IPS DF 19.7 (cell line): Measurements from ENCODE around the gene DEFB132.

Experiments used
- DNase-seq: peaks from one replicate; pipeline ENCODE4 v3.0.0-alpha.2; 2013; ENCODE audit warnings: low read depth, low spot score

The DEFB132 gene

DNA sequence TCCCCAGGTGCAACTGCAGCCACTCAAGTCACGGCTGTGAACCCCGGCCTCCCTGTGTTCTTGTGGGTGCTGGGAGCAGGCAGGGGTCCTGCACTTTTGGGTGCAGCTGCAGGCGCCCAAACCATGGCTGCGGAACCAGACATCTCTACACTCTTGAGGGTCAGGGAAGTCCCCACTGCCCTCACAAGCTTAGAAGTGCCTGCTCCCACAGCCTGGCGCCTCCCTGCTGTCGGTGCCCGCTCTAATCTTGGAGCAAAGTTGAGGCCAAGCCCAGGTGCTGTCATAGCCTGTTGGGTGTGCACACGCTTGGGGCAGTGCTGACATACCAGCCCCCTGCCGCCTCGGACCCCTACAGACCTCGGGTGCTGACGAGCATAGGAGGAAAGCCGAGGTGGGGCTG is 6.2 kb downstream of the DEFB132 start:
- DNase-seq, result no peak

DNA sequence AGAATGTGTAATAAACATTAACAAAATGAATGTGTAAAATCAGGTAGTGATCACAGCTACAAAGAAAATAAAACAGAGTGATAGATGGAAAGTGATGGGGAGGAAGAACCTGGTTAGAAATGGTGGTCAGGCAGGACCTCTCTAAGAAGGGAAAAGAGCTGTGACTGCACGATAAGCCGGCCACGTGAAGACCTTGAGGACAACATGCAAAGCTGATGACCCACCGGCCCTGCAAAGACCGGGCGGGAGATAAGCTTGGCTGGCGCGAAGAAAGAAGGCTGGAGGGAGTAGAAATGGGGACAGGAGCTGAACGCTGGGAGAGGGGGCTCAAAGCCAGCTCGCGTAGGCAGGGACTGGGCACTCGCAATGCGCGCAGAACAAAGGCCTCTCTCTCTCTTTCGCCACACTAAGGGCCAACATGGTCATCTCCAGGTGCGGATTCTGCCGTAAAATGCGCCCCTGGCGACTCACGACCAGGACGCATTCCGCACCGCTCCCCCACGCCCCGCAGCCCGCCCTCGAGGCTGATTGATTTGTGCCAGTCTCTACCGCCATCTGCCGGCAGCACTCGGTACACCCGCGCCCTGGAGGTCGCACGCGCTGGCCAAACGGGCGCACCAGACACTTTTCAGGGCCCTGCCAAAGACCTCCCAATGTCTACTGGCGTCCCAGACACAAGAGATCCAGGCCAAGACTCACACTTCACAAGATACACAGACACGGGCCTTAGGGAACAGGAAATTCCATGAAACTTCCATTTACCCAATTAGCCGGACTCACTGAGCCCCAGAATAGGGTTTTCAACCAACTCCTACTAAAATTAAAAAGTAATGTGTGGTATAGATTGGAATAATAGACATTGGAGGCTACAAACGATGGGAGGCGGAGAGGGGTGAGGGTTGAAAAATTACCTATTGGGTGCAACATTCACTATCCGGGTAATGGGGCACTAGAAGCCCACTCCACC is 9.4 kb downstream of the DEFB132 start:
- no peak for DNase-seq

DNA sequence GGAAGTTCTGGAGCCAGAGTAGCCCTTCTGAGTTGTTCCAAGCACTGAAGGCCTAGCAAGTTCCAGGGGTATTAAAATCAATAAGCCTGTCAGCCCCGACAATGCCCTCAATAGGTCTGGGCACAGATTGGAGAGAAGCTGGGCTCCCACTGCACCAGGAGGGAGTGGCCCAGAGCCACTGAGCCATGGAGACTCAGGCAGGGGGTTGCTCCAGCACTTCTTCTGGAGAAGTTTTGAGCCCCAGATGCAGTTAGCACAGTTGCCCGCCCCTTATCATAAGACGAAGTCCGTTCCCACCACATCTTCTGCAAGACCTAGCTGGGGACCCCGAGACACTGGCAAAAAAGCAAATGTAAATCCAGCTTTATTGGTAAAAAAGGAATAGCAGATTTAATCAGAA is 13.0 kb downstream of the DEFB132 start:
- DNase-seq, result no peak

DNA sequence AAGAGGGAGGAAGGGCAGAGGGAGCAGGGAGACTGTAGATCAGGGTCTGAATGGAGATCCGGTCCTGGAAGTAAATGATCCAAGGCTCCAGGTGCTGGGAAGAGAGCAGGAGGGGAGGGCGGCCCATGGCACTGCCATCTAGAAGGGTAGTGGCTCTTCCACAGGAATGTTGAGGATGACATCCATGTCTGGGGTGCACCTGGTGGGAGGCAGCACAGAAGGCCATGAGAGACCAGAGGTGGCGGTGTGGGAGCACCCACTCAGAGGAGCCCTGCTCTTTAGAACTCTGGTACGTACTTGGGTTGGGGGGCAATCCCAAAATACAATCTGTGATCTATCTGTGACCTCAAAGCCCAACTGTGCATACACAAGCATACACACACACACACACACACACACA is 13.5 kb downstream of the DEFB132 start:
- DNase-seq, result no peak

DNA sequence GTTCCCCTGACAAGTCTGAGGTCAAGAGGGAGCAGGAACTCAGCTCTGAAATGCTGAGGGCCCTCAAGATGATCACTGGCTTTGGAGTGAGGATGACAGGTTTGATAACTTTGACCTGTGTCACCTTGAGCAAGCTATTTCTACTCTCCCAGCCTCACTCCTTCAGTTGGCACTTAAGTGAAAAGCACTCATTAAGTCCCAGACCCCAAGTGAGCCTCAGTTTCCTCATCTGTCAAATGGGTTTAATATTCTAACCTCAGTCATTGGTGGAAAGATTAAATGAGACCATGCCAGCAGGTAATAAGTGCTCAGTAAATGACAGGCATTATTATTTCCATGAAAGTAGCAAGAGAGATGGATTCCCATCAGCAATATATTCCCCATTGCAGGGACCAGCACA is 14.0 kb downstream of the DEFB132 start:
- no peak for DNase-seq

DNA sequence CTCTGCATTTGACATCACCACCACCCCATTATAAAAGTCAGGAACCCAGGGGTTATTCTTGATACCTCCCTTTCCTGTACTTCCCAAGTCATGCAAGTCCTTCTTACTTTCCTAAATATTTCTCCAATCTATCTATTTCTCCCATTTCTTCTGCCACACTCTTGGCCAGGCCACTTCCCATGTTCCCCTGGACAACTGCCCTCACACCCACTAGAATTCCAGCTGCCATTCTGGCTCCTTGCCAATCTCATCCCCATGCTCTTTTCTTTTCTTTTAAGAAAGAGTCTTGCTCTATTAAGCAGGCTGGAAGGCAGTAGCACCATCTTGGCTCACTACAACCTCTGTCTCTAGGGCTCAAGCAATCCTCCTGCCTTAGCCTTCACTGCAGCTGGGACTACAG is 15.2 kb downstream of the DEFB132 start:
- no peak for DNase-seq

DNA sequence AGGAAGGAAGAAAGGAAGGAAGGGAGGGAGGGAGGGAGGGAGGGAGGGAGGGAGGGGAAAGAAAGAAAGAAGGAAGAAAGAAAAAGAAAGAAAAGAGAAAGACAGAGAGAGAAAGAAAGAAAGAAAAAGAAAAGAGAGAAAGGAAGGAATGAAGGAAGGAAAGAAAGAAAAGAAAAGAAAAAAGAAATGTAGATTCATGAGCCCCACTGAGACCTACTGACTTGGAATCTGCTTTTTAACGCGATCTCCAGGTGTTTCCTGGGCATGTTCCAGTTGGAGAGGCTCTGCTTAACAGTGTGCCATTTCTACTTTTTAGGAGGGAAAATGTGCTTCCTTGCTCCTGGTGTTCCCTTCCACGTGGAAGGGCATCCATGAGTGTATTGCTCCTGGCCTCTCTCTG is 16.4 kb downstream of the DEFB132 start:
- DNase-seq, result no peak

DNA sequence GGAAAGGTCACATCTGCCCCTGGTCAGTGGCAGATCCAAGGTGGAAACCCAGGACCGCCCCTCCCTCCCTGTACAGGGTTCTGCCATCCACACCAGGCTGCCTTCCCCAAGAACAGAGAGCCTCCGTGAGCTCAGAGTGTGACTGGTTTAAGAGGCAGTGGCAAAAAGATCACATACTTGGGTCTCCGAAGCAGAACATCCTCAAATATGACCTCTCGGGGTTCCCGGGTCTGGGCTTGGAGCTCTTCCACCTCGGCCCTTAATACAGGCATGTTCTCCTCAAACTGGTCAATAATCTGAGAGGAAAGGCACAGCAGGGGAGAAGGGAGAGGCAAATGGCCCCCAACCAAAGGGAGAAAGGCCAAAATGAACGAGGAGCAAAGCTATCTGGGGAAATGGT is 18.3 kb downstream of the DEFB132 start:
- DNase-seq, result no peak

DNA sequence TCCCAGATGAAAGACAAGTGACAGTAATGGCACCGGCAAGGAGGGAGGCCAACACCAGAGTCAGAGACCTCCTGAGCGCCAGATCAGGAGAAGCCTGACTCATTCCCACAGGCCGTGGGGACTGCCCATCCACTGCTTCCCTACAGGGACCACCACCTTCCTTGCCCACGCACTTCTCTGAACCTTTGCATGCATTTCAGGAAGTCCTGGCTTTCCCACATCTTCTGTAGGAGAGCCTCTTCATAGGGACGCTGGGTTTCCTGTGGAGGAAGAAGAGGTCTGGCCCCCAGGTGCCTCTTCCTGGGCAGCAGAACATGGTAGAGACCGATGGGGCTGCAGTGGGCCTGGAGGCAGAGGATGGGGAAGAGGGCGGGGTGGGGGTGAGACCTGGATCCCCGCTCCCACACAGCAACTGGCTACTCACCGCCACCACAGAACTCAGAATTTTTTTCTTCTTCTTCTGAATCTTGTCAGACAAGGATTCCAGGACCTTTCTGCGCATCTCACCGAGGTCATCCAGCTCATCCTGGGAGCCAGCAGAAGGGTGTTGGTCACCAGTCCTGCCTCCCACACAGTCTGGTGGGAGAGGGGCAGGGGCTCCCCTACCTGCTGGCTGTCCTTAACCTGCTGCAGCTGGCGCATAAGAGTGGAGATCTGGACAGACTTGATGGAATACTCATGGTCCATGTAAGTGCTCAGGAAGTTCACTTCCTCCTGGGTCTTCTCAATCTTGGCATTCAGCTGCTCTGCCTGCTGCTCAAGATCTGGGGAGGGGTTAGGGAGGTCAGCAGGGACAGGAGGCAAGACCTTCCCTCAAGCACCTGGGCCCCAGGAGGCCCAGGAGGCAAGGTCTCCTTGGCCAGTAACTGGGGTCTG is 19.3 kb downstream of the DEFB132 start:
- DNase-seq, result no peak

DNA sequence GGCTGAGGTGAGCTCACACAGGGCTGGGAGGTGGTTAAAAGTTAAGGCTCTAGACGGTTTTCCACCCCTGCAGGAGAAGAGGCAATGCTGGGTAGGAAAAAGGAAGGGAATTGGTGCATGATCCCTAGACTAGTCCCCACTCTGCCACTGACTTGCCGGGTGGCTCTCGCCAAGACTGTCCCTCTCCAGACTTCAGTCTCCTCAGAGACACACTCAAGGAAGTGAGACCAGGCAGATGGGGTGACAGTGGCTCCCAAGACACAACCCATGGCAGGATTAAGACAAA is 19.9 kb downstream of the DEFB132 start:
- DNase-seq, result no peak

DNA sequence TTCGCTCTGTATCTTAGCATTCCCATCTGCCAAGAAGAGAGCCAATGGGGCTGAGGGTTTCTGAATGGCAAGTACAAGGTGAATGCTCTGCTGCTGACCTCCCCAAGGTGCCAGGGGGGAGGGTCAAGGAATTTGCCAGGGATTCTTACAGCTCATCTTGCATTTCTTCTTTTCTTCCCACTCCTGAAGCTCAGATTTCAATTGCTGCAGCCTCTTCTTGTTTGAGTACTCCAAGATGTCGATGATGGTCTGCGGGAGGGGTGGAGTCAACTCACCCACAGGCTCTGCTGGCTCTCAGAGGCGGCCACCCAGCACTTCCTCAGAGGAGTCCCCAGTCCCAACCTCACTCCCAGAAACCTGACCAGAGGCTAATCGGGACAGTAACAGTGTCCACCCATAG is 20.7 kb downstream of the DEFB132 start:
- no peak for DNase-seq

DNA sequence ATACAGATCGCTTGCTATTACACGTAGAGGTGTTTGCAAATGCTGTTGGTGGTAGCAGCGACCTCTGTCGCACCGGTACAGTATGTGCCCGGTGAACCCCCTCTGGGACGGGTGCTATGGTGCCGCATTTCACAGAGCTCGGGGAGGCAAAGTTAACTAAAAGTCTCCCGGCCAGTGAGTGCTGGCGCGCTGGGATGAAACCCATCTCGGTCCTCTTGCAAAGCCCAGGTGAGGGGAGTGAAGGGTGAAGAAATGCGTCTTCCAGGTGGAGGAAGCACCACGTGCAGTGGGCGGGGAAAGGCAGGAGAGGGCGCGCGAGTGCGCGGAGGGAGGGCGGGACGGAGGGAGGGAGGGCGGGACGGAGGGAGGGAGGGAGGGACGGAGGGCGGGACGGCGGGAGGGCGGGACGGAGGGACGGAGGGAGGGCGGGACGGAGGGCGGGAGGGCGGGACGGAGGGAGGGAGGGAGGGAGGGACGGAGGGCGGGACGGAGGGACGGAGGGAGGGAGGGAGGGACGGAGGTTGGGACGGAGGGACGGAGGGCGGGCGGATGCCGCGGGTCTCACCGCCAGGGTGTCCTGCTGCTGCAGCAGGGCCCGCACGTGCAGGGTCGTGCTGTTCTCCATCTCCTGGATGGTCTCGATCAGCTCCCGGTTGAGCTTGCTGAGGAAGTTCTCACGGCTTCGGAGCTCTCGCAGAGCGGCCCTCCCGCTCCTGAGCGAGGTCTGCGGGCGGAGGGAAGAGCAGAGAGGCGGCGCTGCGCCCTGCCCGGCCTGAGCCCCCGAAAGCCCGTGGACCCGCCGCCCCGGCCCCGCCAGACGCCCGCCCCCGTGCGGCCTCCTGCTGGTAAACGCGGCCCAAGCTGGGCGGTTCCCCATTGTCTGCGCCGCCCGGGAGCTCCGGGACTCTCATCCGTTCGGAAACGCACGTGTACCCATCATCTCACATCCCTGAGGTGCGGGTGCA is 21.4 kb downstream of the DEFB132 start:
- DNase-seq, result no peak

DNA sequence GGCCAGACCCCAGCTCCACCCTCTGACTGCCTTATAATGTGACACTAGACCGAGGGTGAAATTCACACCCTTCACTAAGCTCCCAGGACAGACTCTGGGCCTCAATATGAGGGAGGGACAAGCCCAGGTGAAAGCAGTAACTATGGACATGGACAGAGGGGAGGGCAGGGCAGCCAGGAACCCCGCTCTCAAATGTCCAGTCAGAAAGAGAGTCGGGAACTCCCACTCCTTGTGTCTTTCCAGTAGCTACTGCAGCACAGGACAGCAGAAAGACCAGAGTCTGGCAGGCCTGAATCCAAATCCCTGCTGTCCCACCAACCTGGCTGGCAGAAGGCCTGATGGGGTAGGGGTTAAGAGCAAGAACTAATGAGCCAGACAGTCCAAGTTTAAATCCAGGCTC is 26.6 kb downstream of the DEFB132 start:
- DNase-seq, result no peak

DNA sequence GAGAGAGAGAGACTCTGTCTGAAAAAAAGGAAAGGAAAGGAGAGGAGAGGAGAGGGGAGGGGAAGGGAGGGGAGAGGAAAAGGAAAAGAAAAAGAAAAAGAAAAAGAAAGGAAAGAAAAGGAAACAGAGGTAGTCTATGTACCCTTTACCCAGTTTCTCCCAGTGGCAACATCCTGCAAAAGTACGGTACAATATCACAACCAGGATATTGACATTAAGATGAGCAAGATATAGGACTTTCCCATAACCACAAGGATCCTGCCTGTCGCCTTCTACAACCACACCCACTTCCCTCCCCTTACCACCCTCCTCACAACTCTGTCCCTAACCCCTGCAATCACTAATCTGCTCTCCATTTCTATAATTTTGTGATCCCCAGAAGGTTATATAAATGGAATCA is 29.0 kb downstream of the DEFB132 start:
- DNase-seq, result no peak

DNA sequence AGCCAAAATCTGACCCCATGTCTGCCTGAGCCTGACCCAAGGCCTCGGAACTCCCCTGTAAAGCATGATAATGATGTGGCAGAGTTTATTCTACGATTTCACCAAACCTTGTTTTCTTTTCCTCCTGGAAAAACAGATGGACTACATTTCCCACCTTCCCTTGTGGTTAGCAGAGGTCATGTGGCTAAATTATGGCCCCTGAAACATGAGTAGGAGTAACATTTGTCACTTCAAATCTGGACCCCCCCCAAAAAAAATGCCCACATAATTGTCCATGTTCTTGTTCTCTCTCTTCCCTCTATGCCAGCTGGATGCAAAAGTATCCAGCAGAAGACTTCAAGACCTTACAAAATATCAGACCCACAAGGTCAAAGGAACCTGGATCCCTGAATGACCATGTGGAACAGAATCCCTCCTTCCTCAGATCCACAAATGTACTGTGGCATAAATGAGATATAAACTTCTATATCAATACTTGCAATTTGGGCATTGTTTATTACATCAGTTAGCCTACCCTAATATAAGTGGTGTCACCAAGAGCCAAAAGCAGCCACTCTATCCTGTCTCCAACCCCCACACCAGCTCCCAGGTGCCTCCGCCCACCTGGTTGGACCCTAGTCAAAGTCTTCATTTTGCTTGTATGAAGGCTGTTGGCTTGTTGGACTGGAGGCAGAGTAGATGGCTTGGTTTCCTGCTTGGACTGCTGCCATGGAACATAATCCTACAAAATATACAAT is 31.6 kb downstream of the DEFB132 start:
- no peak for DNase-seq

DNA sequence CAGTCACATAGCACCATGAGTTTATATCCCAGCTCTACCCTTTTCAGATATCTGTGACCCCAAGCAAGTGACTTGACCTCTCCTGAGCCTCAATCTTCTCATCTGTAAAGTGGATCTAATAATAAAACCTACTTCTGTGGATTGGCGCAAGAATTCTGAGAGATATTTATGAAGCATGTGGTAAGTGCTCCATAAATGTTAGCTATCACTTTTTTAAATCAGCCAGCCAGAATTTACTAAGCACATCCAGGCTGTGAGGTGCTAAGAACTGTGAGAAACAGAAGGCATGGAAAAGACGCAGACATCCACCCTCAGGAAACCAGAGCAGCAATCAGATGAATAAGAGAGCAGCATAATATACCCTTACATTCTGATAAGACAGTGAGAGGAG is 32.2 kb downstream of the DEFB132 start:
- no peak for DNase-seq

DNA sequence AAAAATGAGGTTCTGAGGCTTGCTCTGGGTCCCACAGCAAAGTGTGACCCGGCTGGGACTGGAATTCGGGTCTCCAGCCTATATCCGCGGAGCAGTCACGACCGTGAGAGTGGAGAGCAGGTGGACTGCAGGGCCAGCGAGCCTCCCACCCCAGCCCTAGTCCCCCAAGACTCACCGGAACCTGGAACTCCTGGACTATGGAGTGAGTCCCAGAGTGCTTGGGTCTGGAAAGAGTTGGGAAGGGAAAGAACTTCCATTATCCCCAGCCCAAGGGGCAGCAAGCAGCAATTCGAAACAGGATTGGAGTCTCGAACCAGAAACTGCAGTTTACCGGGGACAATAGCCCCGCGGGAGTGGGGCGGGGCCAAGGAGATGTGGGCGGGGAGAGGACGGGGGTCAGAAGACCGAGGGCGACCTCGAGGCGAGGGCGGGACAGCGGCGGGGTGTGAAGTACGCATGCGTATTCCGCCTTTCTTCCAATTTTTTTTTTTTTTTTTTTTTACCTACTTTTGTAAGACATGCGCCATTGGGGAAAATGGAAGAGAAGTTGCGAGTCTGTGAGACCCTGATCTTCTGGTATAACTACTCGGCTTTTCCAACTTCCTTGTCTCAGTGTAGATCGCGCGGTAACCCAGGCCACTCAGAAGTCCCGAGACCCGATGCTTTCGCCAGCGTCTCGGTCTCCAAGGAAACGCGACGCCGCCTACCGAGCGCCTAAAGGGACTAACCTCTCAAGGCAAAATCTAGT is 32.7 kb downstream of the DEFB132 start, which contains the start of gene C20orf96:
Gene C20orf96 (minus strand): TSS at position 667 of the 748 bp plus-strand sequence. CDS start 140 bp downstream, at position 527.
- DNase-seq, result no peak

DNA sequence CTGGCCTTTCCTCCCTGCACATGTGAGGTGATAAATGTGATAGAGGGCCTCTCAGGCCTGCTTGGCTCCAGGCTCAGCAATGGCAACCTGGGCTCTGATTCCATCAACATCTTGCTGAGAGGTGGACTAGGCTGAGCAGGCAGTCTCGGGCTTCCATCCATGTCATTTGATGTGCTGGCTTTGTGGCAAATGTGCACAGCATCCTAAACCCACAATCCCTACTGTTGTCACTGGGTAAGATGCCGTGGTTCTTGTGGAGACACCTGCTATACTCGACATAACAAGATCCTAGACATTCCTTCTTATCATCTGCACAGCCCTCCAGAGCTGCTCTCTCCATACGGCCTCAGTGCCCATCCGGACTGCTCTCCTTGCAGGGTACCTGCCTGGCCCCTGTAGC is 37.1 kb downstream of the DEFB132 start:
- DNase-seq, result no peak

DNA sequence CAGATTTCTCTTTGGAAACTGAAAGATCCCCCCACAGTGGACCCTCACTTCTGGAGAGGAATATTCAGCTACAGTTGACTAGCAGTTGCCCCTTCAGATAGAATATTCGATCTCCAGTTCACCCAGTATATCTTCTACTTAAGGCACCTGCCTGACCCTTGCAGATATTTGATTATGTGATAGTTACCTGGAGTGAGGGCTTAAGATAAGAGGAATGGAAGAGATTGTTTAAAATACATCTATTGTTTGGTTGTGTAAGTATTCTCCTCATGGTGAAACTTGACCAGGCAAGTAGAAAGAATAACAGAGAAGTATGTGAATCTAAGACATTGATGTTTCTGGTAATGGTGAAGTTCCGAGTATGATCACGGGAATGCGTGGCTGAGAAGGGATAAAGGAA is 38.3 kb downstream of the DEFB132 start:
- DNase-seq, result no peak
